ENCODE data around the gene MORC1.

DNA sequence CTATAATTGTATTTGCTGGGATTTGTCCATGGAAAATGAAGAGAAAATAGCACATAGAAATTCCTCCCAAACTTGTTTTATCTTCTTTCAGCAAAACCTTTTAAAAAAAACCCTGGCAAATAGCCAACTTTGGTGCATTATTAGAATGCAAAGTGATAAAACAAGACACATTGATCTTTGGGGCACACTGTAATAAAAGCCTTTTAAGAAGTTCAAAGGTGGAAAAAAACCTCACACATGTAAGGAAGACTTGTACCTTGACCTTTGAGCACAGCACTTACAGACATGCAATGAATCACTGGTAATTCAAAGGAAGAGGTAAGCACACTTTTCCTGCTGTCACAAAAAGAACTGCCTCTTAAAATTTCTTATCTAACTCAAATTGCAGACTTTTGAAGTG, 8.0 kb upstream of the MORC1 start:
- TF ChIP-seq, protein P1, sequence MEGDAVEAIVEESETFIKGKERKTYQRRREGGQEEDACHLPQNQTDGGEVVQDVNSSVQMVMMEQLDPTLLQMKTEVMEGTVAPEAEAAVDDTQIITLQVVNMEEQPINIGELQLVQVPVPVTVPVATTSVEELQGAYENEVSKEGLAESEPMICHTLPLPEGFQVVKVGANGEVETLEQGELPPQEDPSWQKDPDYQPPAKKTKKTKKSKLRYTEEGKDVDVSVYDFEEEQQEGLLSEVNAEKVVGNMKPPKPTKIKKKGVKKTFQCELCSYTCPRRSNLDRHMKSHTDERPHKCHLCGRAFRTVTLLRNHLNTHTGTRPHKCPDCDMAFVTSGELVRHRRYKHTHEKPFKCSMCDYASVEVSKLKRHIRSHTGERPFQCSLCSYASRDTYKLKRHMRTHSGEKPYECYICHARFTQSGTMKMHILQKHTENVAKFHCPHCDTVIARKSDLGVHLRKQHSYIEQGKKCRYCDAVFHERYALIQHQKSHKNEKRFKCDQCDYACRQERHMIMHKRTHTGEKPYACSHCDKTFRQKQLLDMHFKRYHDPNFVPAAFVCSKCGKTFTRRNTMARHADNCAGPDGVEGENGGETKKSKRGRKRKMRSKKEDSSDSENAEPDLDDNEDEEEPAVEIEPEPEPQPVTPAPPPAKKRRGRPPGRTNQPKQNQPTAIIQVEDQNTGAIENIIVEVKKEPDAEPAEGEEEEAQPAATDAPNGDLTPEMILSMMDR (IDR thresholded peaks at IDR 0.05; ENCODE audit: low read length): no peak
- no peak for TF ChIP-seq EZH2 (optimal IDR thresholded peaks at IDR 0.05; ENCODE audit: low read depth, low read length)
